GM12878 (cell line): ENCODE data around the gene TOX2. TPM values are rescaled to one million over a fixed set of nuclear protein-coding genes. Genes with fewer than 3 reads are reported as not detected.

Experiments used
- EZH2 ChIP-seq: IDR thresholded peaks from 2 replicates; pipeline ENCODE4 v1.6.1; 2012; ENCODE audit warnings: low read depth, mild to moderate bottlenecking, control low read depth, inconsistent platforms, low read length, borderline replicate concordance; ENCODE audit not compliant: control insufficient read depth
- KAT2A ChIP-seq: conservative IDR thresholded peaks from 2 replicates; pipeline ENCODE4 v1.6.1; 2011; ENCODE audit warnings: low read depth, low read length; ENCODE audit not compliant: control insufficient read depth
- REST ChIP-seq: IDR thresholded peaks from 2 replicates; pipeline ENCODE4 v1.6.1; 2012; ENCODE audit warnings: mild to moderate bottlenecking, low read depth, low read length
- SREBF2 ChIP-seq: IDR thresholded peaks from 2 replicates; pipeline ENCODE4 v1.6.1; 2012; ENCODE audit warnings: mild to moderate bottlenecking, low read length
- ZBTB11 ChIP-seq: fragments of 450-650 bp; formaldehyde crosslinking; IDR thresholded peaks from 2 replicates; pipeline ENCODE4 v1.5.0; 2022; ENCODE audit warnings: mild to moderate bottlenecking, missing genetic modification characterization
- polyA plus RNA-seq, 11 experiments: library from polyadenylated mRNA; depleted of rRNA in 4 of 11; unstranded in 6 of 11; stranded (reverse) in 5 of 11; fragments of >200 nt; fragmentation: Nextera tagmentation in 4 of 11; fragmentation: Illumina TruSeq in 1 of 11; extraction: Ambion mirVana in 4 of 11; extraction: Trizol in 1 of 11; gene quantifications; 1 replicate in 1 of 11; 2 replicates in 10 of 11; pipeline versions ENCODE4 v1.2.1 to v1.2.3, GENCODE V29; 2011 to 2016; ENCODE audit warnings: inconsistent platforms in 2 of 11, missing spikeins in 2 of 11, low read depth in 1 of 11
- total RNA-seq, 4 experiments: library from RNA; depleted of rRNA in 3 of 4; stranded (reverse); fragments of >200 nt in 3 of 4; fragmentation: Illumina TruSeq in 1 of 4; extraction: Trizol in 1 of 4; gene quantifications; 2 replicates each; pipeline versions ENCODE4 v1.2.1 to v1.2.3, GENCODE V29; 2013 to 2021

TOX2 gene
- total and polyA plus RNA-seq, 10 of the 15 experiments (the other 5 are each of a cell fraction or from before 2014, with no cell fraction given), result 2.6 to 40.5 (median 7.9) TPM

DNA sequence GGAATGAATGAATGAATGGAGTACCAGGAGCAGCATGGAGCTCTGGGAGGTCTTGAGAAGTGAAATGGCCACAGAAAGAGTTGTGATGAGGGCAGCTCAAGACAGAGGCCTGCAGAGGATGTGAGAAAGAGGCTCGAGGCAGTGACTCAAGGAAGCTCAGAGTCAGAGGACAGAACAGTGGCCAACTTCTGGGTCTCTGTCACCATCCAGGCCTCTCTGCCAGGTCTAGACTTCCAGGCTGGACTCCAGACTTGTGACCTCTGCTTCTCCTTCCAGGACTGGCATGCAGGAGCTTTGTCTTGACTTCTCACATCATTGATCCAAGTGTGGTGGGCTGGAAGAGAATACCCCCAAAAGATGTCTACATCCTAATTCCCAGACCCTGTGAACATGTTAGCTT, 119.8 kb downstream of the TOX2 start (continued):
- TF ChIP-seq ZBTB11, result no peak
- no peak for TF ChIP-seq REST
- no peak for TF ChIP-seq KAT2A
- no peak for TF ChIP-seq EZH2
- no peak for TF ChIP-seq SREBF2
